OCI-M1 (cell line): Measurements from ENCODE around the gene ST6GALNAC3.
A peak's percentile ranks its signal among the peaks of the same experiment; 100 is the strongest.

Experiments
- DNase-seq: peaks from one replicate; lab custom pipeline; 2025; lab: John Stamatoyannopoulos, UW

The ST6GALNAC3 gene

DNA sequence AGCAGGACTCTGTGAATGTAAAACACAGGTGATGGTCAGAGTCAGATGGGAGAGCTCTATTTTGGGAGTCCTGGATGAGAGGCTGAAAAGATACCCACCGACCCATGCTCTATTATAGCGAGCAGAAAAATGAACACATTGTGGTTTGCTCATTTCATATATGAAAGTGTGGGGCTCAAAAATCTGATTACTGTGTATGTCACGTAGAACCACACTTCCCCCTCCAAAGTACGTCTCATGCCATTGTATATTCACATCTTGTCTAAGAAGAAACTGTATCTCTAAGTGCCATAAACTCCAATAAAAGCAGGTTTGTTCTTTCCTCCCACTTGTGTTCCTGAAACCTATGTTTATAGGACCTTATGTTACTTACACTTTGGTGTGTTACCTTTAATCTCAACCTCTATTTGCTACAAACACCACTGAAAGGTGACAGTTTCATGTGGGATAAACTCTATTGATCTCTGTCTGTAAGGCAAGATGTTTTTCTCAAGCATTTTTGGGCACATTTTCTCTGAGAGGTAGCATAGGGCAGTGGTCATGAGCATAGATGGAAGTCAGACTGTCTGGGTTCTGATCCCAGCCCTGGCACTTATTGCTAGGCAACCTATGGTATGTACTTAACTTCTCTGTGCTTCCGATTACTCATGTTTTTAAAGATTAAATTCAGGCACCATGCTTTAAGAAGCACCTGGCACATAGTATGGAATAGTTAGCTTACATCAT, 214.4 kb downstream of the ST6GALNAC3 start:
- DNase-seq: no peak

DNA sequence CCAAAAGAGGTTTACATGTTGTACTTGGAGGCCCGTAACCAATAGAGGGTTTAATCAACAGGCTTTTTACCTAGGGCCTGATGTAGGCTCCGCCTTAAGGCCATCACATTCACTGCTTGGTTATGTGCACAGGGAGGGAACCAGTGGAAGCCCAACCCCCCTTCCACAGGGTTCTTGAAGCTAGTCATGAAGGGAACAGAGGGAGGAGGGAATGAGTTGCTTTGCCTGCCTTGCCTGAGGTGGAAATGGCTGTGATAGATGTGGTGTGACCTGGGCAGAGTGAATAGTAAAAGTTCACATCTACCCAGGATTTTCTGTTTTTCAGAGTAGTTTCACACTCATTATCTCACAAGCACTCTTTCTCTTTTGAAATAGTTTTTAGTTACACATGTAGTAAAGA, 215.1 kb downstream of the ST6GALNAC3 start:
- no peak for DNase-seq

DNA sequence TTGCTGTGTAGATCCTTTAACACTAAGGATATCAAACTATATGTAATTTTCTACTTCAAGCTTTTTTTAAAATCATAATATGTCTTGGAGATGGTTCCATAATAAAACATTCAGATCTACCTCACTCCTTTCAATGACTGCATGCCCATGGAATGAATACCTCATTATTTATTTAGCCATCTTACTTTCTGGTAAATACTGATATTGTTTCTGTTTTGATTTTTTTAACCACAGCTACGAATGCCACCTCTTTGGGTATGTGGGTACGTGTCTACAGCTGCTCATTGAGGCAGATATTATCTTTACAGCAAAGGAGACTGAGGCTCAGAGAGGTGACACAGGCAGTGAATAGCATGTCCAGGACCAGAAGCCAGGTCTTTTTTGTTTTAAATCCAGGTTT, 215.7 kb downstream of the ST6GALNAC3 start:
- no peak for DNase-seq

DNA sequence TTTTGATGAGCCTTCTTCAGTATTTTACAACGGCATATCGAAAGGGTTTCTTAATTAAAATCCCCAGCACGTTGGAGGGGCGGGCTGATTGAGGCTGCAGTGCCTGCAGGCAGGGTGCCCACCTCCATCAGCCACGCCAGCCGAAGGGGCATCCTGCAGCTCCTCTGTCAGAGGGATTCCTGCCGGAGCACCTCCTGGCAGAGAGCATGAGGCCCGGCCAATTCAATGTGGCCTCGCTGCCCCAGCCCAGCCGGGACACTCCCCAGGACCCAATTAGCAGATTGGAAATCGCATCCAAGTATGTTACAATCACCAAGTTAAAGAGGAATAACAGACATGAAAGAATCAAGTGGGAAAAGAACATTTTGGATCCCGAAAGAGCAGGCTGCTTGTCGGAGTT, 216.6 kb downstream of the ST6GALNAC3 start:
- no peak for DNase-seq

DNA sequence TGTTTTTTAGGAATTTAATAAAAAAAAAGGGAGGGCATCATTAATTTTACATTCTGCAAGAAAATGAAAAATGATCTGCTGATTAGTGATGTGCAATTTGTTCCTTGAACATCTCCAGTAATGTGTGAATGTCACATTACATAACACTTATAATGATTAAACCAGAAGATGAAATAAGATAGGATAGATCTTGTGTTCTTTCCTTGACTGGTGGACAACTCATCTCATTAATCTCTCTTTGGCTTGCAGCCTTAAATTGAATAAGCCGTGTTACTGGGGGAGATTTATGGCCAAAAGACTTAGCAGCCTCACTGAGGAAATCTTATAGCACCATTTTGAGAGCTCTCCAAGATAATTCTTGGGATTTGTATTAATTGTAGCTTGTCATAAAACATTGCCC, 217.2 kb downstream of the ST6GALNAC3 start:
- DNase-seq: no peak

DNA sequence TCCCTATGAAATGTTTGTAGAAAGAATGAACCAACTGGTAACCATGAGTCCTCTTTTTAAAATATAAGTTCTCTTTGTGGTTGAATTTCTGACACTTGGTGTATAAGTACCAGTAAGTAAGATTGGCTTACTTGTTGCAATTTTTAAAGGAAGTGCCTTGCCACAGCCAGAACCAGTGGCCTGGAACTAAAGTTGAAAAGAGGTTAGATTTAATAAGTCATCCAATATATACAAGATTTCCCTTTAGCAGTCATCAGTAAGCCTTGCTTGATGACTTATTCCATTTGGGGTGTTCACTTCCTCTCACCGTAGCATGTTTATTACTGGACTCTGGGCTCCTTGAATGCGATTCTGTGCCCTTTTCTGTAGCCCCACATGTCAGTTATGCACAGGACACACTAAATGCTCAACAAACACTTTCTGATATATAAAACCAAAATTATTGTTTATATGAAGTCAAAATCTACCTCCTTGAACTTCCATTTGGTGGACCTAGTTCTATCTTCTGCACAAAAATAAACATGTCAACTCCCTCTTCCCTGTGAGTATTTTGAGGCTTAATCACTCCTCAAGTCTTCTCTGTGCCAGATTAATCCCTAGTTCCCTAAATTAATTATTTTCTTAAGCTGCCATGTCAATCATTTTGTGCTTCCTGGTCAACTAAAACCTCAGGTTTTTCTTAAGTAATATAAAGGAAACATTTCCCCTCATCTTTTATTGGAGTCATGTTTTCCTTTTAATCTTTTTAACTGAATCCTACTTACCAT, 218.1 kb downstream of the ST6GALNAC3 start:
- DNase-seq: no peak

DNA sequence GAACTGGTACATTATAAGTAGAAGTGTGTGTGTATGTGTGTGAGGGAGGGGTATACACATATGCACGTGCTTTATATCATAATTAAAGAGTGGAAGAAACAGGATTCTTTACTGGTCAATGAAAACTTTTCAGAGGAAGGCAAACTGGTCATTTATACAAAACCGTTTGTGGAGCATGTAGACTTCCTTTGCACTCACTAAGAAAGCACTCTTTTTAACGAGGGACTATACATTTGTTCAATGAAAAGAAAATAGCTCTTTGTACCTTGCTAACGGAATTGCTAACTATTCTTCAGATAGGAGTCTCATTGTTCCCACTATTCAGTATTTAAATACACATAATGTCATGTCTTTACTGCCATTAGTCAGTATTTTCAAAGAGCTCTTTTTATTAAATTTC, 219.3 kb downstream of the ST6GALNAC3 start:
- no peak for DNase-seq

DNA sequence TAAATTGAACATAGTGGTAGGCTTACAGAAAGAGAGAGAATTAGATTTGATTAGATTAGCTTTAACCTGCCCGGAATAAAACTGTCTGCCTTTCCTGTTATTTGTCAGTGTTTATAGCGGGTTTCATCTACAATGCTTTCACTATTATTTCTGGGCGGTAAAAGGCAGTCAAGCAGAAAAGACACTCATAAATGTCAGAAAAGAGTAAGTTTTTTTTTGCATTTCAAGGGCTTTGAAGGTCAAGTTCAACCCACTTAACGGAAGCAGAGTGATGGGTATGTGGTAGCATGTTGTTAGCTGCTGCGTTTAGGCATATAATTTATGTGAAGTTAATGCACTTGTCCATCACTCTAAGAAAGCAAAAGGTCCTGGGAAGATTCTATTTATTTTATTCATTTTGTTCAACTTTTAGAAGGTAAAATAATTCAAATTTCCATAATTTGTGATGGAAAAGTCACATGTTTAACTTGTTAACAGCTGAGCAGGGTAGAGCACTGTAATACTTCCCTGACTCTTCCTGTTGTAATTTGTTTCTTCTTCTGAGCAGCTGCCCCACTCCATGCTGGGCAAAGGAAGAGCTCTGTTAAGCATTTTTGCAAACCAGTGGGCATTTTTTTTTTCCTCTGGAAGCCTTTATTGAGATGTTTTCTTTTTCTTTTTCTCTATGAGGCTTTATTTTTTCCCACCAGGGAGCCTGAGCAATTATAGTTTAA, 220.1 kb downstream of the ST6GALNAC3 start:
- DNase-seq: no peak

DNA sequence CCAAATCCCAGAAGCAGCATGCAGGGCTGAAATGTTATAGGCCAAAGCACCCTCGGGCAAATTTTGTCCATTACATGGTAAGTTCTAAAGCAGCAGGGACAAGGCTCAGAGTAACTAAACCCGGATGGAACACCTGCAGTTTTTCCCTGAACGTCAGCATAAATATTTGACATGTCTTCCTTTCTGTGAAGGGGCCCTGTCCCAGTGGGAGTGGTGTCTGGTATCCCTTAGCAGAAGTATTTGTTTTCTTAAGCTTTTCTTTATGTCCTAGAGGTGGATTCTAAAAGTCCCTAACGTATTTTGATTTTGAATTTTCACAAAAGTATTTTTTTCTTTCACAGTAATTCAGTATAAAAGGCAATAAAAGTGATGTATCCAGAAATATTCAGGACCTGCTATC, 223.9 kb downstream of the ST6GALNAC3 start:
- no peak for DNase-seq

DNA sequence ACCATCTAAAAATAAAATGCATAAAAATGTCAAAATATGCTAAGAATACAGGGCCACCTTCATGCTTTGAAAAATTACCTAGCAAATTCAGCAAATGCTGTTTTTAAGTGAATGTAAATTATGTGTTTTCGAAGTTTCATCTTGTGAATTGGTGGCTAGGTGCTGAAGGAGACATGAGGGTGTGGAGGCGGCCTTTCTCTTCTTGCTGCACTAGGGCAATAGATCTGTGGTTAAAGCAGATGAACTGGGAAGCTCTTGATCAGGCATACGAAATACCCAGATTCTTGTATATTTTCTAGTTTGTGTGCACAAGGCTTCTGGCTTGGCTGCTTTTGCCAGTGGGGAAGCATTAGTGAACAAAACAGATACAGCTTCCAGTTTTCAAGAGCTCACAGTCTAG, 224.5 kb downstream of the ST6GALNAC3 start:
- no peak for DNase-seq

DNA sequence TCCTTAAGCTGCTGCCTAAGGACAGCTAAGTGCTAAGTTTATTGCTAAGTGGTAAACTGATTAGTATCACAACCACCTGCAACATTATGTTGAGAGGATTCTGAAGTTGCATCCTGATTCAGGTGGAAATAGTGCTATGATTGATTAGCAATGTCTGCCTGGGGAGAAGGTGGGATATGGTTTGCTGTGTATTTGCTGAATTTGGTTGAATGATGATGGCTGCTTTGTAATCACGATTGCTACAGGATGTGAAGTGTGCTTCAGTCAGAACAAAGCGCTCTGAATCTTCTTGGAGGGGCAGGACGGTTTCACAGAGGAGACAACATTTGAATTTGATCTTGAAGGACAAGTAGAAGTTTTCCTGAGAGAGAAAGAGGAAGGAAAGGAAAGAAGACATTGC, 226.0 kb downstream of the ST6GALNAC3 start:
- DNase-seq: no peak

DNA sequence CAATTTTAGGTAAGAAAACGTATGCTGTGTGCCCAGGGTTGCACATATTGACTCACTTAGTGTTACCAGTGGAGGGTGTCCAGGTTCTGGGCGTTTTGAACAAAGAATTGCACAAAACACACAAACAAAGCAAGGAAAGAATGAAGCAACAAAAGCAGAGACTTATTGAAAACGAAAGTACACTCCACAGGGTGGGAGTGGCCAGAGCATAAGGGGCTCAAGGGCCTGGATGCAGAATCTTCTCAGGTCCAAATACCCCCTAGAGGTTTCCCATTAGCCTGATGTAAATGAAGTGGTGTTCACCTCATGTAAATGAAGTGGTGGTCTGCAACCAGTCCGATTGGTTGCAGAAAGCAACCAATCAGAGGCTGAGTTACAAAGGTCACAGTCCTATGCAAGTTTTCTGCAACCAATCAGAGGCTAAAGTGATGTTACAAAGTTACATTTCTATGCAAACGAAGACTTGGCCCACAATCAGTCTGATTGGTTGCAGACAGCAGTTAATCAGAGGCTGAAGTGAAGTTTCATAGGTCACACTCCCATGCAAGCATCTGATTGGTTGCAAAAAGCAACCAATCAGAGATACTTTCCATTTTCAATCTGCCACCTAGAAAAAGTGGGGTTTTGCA, 228.3 kb downstream of the ST6GALNAC3 start:
- DNase-seq: peak; percentile 70

DNA sequence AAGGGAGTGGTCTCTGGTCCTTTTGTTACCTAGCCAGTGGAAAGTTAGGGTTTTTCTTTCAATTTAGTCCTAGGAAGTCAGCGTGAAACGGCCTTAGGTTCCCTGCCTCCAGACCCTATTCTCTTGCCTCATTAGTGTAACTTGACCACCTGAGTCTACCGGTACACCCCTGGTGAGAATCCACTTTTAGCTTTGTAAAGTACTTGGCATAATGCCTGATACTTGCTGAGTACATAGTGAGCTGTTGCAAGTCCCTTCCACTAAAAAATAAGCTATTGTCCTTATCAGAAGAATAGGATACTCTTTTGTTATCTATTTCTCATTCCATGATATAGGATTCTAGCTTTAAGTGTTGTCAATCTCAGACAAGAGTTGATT, 228.8 kb downstream of the ST6GALNAC3 start:
- no peak for DNase-seq

DNA sequence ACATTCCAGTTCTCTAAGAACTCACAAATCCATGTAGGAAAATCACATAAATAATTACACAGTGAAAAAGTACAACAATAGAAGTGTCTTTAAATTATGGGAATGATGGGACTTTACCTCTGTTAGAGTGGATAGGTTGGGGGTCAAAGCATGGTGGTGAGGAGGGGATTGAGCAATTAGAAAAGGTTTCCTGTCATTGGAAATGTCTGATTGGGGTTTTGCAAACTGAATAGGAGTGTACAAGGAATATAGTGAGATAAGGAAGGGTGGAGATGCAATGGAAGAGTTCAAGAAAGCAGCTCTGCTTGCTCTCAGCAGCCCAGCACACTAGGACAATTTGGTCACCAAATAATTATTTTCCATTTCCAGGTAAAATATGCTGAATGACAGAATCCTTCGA, 238.8 kb downstream of the ST6GALNAC3 start:
- DNase-seq: no peak

DNA sequence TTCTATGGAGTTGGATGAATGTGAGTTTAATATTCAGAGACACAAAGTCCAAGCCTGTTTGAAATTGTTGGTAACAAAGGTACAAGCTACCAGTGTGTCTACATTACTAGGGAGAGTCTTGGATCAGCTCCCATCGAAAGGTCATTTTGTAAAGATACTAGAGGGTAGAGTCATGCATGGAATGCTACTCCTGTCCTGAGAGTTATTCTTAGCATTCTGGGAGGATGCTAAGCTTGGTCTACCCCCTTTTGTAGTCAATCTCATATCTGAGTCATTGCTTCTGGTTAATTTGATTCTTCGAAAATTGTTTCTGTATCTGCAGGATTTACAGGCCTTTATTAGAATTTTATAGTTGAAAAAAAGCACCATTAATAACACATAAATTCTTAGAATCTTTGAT, 240.2 kb downstream of the ST6GALNAC3 start:
- no peak for DNase-seq

DNA sequence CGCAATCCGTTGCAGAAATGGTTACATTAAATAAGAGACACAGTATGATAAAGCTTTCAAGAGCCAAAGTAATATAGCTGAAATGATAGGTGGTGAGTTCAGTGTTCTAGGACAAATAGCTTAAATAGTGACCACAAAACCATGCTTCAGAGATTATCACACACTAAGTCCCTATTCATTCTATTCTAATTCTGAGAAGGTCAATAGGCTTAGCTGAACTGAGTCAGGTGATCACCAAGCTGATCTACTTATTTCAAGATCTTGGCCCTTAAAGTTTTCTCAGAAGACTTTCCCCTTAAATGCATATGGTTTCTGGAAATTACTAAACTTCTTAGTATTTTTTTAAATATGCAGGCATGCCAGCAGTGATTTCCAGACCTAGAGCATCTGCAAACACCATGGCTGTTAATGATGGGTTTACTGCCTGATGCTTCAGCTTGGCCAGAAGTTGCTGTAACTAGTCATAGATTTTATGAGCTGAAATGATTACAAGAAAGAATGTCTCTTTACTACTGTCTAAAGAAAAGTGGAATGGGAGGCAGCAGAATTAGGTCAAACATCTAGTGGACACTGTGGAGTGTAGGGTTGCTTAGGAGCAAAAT, 242.9 kb downstream of the ST6GALNAC3 start:
- DNase-seq: no peak

DNA sequence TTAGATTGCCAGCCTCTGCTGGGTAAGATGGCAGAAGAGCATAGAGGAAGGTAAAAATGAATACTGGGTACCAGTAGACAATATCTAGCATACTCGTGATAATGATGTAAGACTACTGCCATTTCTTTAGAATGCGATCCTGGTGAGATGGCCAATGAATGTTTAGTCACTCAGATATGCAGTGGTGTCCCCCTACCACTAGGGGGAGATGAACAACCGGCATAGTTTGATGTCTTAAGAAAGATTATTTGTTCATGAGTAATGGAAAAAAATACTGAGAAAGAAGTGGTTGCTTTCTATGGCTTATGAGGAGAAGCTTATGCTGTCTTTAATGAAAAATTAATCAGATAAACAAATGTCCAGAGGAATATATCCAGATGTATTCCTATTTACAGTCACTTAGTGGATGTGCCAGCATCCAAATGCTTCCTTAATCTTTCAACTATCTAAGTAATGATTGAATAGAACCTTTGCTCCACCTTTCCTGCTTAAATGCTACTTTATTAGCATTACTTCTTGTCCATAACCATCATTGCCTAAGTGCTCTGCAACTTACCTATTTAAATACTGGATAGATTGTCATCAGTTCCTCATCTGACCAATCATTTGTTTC, 256.6 kb downstream of the ST6GALNAC3 start:
- DNase-seq: peak; percentile 87

DNA sequence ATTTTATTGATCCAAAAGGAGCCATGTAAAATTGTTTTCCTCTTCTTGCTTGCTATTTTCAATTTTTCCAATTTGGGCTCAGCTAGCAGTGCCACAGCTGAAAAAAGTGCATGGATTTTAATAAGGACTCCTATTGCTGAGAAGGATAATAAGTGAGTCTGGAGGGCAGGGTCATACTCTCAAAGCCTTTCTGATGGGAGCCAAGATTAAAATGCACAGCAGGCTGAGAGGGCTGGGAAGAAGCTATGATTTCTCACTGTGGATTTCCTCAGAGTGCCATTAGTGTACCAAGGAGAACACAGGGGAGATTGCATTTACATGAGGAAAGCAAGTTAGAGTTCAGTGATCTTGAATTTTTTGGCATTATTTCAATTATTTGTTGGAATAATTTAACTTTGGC, 261.3 kb downstream of the ST6GALNAC3 start:
- DNase-seq: no peak

DNA sequence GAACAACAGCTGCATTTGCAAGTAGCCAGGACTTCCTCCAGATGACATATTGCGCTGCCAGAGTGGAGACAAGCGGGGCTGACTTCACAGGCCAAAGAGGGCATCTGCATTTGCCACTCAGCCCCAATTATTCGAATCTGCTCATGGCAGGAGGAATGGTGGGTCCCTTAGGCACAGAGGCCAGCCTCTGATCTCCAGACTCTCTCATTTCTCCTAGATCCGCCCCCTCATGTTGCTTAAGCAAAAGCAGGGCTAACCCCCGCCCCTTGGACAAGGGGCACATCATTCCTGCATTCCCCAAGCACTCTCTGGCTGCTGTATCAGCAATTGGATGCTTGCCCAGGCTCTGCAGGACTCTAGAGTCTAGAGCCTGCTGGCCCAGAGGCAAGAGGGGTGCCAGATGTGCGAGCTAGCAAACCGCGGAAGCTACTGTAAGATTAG, 262.4 kb downstream of the ST6GALNAC3 start:
- no peak for DNase-seq

DNA sequence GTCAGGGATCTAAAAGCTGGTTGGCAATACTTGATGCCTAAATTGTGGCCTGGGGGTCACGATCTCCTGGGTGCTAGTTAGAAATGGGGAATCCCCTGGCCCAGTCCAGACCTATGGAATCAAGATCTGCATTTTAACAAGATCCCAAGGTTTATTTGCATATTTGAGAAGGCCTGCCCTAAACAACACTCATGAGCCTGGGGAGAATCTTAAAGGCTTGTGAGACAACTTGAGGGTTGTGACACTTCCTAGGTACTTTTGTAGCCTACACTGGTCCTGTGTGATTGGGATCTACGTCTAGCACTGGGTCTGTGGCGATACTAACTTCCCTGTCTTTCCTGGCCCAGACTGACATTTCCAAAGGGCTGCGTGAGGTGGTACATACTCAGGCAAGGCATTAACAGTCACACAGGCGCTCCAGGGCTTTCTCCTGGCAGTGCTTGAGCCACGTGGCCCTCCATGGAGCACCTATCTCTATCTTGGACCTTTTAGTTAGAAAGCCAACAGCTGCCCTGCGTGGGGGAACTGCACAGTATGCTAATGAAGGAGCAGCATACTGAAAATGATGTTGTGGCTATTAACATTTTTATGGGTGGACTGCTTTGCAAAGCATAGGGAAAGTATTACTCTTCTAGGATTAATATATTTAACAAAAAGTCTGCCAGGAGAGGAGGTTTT, 263.1 kb downstream of the ST6GALNAC3 start:
- no peak for DNase-seq

DNA sequence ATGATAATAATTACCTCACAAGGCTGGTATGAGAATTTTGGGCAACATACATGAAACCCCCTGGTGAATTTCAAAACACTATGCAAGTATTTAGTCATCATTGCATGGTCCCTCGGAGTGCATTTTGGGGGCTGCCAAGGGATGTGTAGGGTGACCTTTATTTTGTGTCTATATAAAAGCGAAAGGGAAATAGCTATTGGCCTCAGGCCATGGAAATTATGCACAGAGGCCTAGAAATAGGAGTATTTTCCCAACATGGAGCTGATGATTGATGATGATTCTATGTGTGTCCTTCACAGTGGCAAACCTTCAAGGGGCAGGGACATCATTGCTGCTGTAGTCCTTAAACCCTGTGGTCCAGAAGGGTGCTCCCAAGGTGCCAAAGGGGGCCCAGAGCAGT, 265.5 kb downstream of the ST6GALNAC3 start:
- no peak for DNase-seq
